NCI-H1930 (cell line): ENCODE results near the gene PDX1.
A peak's percentile ranks its signal among the peaks of the same experiment; 100 is the strongest.

Source experiments
- DNase-seq, 2 experiments: peaks; one replicate each; lab custom pipeline; 2025; lab: John Stamatoyannopoulos, UW

The PDX1 gene

GRCh38 chr13:27922883-27923612 lies 3.2 kb downstream of the PDX1 start:
- DNase-seq, result no peak

GRCh38 chr13:27923794-27924528 lies 4.2 kb downstream of the PDX1 start:
- DNase-seq, result peak; percentile 69 to 73

GRCh38 chr13:27924529-27925141 lies 4.8 kb downstream of the PDX1 start:
- peak in 1 of 2 experiments; percentile 47 for DNase-seq

- no peak for DNase-seq
Measured at GRCh38 chr13:27925220-27925991, 5.6 kb downstream of the PDX1 start.

- DNase-seq, result no peak
Measured at GRCh38 chr13:27926644-27927434, 7.0 kb downstream of the PDX1 start.

- no peak for DNase-seq
Measured at GRCh38 chr13:27927444-27928352, 7.9 kb downstream of the PDX1 start.

GRCh38 chr13:27928353-27928804 lies 8.6 kb downstream of the PDX1 start:
- no peak for DNase-seq

- no peak for DNase-seq
Measured at GRCh38 chr13:27928805-27929753, 9.3 kb downstream of the PDX1 start.

GRCh38 chr13:27929868-27930267 lies 10.1 kb downstream of the PDX1 start:
- no peak for DNase-seq

- no peak for DNase-seq
Measured at GRCh38 chr13:27933118-27933517, 13.3 kb downstream of the PDX1 start.

- DNase-seq, result no peak
Measured at GRCh38 chr13:27933580-27934328, 14.0 kb downstream of the PDX1 start.

- no peak for DNase-seq
Measured at GRCh38 chr13:27942972-27943371, 23.2 kb downstream of the PDX1 start.

- no peak for DNase-seq
Measured at GRCh38 chr13:27952876-27953675, 33.3 kb downstream of the PDX1 start.

- DNase-seq, result peak; percentile 60 to 84
Measured at GRCh38 chr13:27953676-27954405, 34.0 kb downstream of the PDX1 start.

- DNase-seq, result peak; percentile 61 to 82
Measured at GRCh38 chr13:27954406-27954851, 34.6 kb downstream of the PDX1 start.

- DNase-seq, result no peak
Measured at GRCh38 chr13:27955014-27955591, 35.3 kb downstream of the PDX1 start.
